HepG2 (cell line): Measurements from ENCODE around the gene CCDC158. TPM values are rescaled to one million over a fixed set of nuclear protein-coding genes. Genes with fewer than 3 reads are reported as not detected.

Experiments used
- ATAC-seq: fragments of 200-7000 bp; cut with Tn5 transposase; 3 replicates; pipeline ENCODE4 v1.9.1; 2020; ENCODE audit warnings: mild to moderate bottlenecking, moderate library complexity
- BruUV-seq: library from RNA; stranded (reverse); fragments of 400-500 nt; replicated peaks from 2 replicates; lab custom pipeline; 2021; lab: Mats Ljungman, UMichigan
- CTCF ChIA-PET: fragments of 300-600 bp; formaldehyde crosslinking; extraction: SDS; loops from one replicate; lab custom pipeline; 2021; ENCODE audit warnings: low total read pairs, inconsistent platforms, low intra/inter-chr PET ratio; lab: Yijun Ruan, JAX
- POLR2A ChIA-PET: fragments of 350-600 bp; sonication (Branson Sonifier 250); formaldehyde crosslinking; loops from one replicate; lab custom pipeline; 2020; ENCODE audit warnings: antibody characterized with exemption, inconsistent platforms; lab: Yijun Ruan, JAX
- DNase-seq: peaks from one replicate; pipeline ENCODE4 v3.0.0-alpha.2; 2015; ENCODE audit warnings: low spot score
- FAIRE-seq: peaks from 3 replicates; lab custom pipeline; 2011; peaks lifted over from hg19 to GRCh38; lab: Jason Lieb, UNC
- H2AFZ ChIP-seq: one replicate; pipeline ENCODE4 v1.6.1; 2011; ENCODE audit warnings: low read length, inconsistent platforms
- H3K27ac ChIP-seq: fragments of 300-600 bp; 3 replicates; pipeline ENCODE4 v1.8.0; 2011; ENCODE audit warnings: mixed run types, mild to moderate bottlenecking, mixed read lengths, low read length, inconsistent platforms; ENCODE audit not compliant: insufficient read depth; ENCODE audit errors: extremely low read length
- H3K27me3 ChIP-seq, 2 experiments: fragments of 200-600 bp in 1 of 2; 2 replicates in 1 of 2; 3 replicates in 1 of 2; pipeline versions ENCODE4 v1.6.0 to v1.8.0; 2011; ENCODE audit warnings: low read length in 2 of 2, mild to moderate bottlenecking in 2 of 2, moderate library complexity in 2 of 2, inconsistent platforms in 1 of 2; ENCODE audit not compliant: insufficient read depth in 2 of 2, control insufficient read depth in 1 of 2
- H3K36me3 ChIP-seq, 2 experiments: fragments of 200-600 bp in 1 of 2; replicated peaks in 1 of 2; 2 replicates in 1 of 2; 3 replicates in 1 of 2; pipeline versions ENCODE4 v1.5.1 to v1.8.0; 2011; ENCODE audit warnings: low read length in 2 of 2, inconsistent platforms in 1 of 2; ENCODE audit not compliant: insufficient read depth in 2 of 2, control insufficient read depth in 1 of 2
- H3K4me1 ChIP-seq: 2 replicates; pipeline ENCODE4 v1.5.1; 2012; ENCODE audit warnings: low read length, inconsistent platforms; ENCODE audit not compliant: insufficient read depth
- H3K4me2 ChIP-seq: 2 replicates; pipeline ENCODE4 v1.6.0; 2011; ENCODE audit warnings: low read depth, low read length, inconsistent platforms
- H3K4me3 ChIP-seq, 3 experiments: fragments of 200-600 bp in 1 of 3; sonication (generic), shearing (Covaris generic) in 1 of 3; replicated peaks in 1 of 3; 2 replicates each; pipeline ENCODE4 v1.5.1; 2011 to 2016; ENCODE audit warnings: low read length in 3 of 3, inconsistent platforms in 2 of 3, low read depth in 2 of 3, mild to moderate bottlenecking in 2 of 3, control low read depth in 1 of 3, mixed read lengths in 1 of 3; ENCODE audit not compliant: insufficient read depth in 1 of 3
- H3K79me2 ChIP-seq: one replicate; pipeline ENCODE4 v1.6.1; 2011; ENCODE audit warnings: low read length, inconsistent platforms; ENCODE audit not compliant: insufficient read depth
- H3K9ac ChIP-seq: 2 replicates; pipeline ENCODE4 v1.6.0; 2011; ENCODE audit warnings: mild to moderate bottlenecking, low read depth, low read length, inconsistent platforms; ENCODE audit not compliant: insufficient read depth
- H3K9me3 ChIP-seq: 2 replicates; pipeline ENCODE4 v1.5.1; 2012; ENCODE audit warnings: mild to moderate bottlenecking, low read length
- H4K20me1 ChIP-seq: 2 replicates; pipeline ENCODE4 v1.6.0; 2011; ENCODE audit warnings: inconsistent platforms, mild to moderate bottlenecking, low read length, moderate library complexity; ENCODE audit not compliant: insufficient read depth
- CEBPB ChIP-seq: IDR thresholded peaks from 2 replicates; pipeline ENCODE4 v1.6.1; 2011; ENCODE audit warnings: low read depth, low read length, improper control_type of control experiment, borderline replicate concordance
- RBFOX2 ChIP-seq: fragments of 200-400 bp; formaldehyde crosslinking; IDR thresholded peaks from 2 replicates; pipeline ENCODE4 v1.6.1; 2017; ENCODE audit warnings: low read depth, mild to moderate bottlenecking, low read length
- SMARCC2 ChIP-seq: fragments of 450-650 bp; IDR thresholded peaks from 2 replicates; pipeline ENCODE4 v1.6.1; 2017; ENCODE audit warnings: antibody characterized with exemption, mild to moderate bottlenecking
- TAF15 ChIP-seq: fragments of 200-400 bp; formaldehyde crosslinking; IDR thresholded peaks from one replicate; pipeline ENCODE4 v1.6.1; 2018; ENCODE audit warnings: mild to moderate bottlenecking, low read depth, low read length; ENCODE audit not compliant: poor library complexity, severe bottlenecking
- TCF7 ChIP-seq: sonication (generic); IDR thresholded peaks from 2 replicates; pipeline ENCODE4 v1.6.1; 2016; ENCODE audit warnings: antibody characterized with exemption, low read depth
- ZMYM4 ChIP-seq: sonication (generic); formaldehyde crosslinking; IDR thresholded peaks from 2 replicates; pipeline ENCODE4 v1.8.1; 2023; ENCODE audit warnings: mild to moderate bottlenecking, missing genetic modification reagents
- ZNF234 ChIP-seq: sonication (generic); formaldehyde crosslinking; conservative IDR thresholded peaks from 2 replicates; pipeline ENCODE4 v1.5.1; 2020; ENCODE audit warnings: mild to moderate bottlenecking, missing genetic modification reagents
- ZNF296 ChIP-seq: sonication (generic); formaldehyde crosslinking; conservative IDR thresholded peaks from 2 replicates; pipeline ENCODE4 v1.5.0; 2020; ENCODE audit warnings: mild to moderate bottlenecking, missing genetic modification reagents
- ZNF431 ChIP-seq: sonication (generic); formaldehyde crosslinking; IDR thresholded peaks from 2 replicates; pipeline ENCODE4 v1.9.0; 2022; ENCODE audit warnings: missing genetic modification reagents, low read depth, mild to moderate bottlenecking, borderline replicate concordance
- ZNF644 ChIP-seq: IDR thresholded peaks from 2 replicates; pipeline ENCODE4 v1.6.1; 2016; ENCODE audit warnings: low read depth
- ZNF652 ChIP-seq: IDR thresholded peaks from 2 replicates; pipeline ENCODE4 v1.6.1; 2016; ENCODE audit warnings: low read depth, borderline replicate concordance
- WGBS: methylation state at CpG from one replicate; pipeline ENCODE4 v1.1.6; 2017; ENCODE audit warnings: low lambda C conversion rate; 5-methylcytosine and 5-hydroxymethylcytosine counted together
- in situ Hi-C: cut with HindIII; loops from 2 replicates; pipeline ENCODE4 v1.10.0; 2017; ENCODE audit warnings: low pct_unique_long_range_greater_than_20kb; ENCODE audit not compliant: extremely low pct_ligation_motif_present
- intact Hi-C: fragments of 100-400 bp; cut with micrococcal nuclease; formaldehyde crosslinking; loops from one replicate; pipeline ENCODE4 v1.10.0; 2022; ENCODE audit not compliant: unreplicated experiment
- polyA plus RNA-seq, 8 experiments: library from polyadenylated mRNA; depleted of rRNA in 3 of 8; stranded (reverse) in 7 of 8; unstranded in 1 of 8; fragments of >200 nt; fragmentation: Illumina TruSeq in 4 of 8; extraction: Trizol in 4 of 8; gene quantifications; 2 replicates each; pipeline versions ENCODE4 v1.2.1 to v1.2.3, GENCODE V29; 2011 to 2016; ENCODE audit warnings: low read depth in 4 of 8, missing spikeins in 1 of 8, mixed read lengths in 1 of 8; ENCODE audit not compliant: insufficient read depth in 1 of 8
- total RNA-seq, 5 experiments: library from RNA; depleted of rRNA; stranded (reverse); fragments of >200 nt; fragmentation: Illumina TruSeq; extraction: Trizol; gene quantifications; 2 replicates each; pipeline ENCODE4 v1.2.3, GENCODE V29; 2016; ENCODE audit warnings: low read depth in 1 of 5
- TF ChIP-seq, protein P1 (sequence below): sonication (generic); formaldehyde crosslinking; IDR thresholded peaks from 2 replicates; pipeline ENCODE4 v1.4.0; 2020; ENCODE audit warnings: missing genetic modification reagents, borderline replicate concordance
- TF ChIP-seq, protein P2 (sequence below): sonication (generic); formaldehyde crosslinking; IDR thresholded peaks from 2 replicates; pipeline ENCODE4 v1.8.0; 2022; ENCODE audit warnings: missing genetic modification reagents, mild to moderate bottlenecking, moderate library complexity, borderline replicate concordance
- TF ChIP-seq, protein P3 (sequence below): IDR thresholded peaks from 2 replicates; pipeline ENCODE4 v1.6.1; 2012; ENCODE audit warnings: inconsistent platforms
- TF ChIP-seq, protein P4 (sequence below): sonication (generic); formaldehyde crosslinking; IDR thresholded peaks from 2 replicates; pipeline ENCODE4 v1.4.0; 2020; ENCODE audit warnings: missing genetic modification reagents

CCDC158 gene
- total and polyA plus RNA-seq, 2 of the 13 experiments (the other 11 are each of a cell fraction or from before 2014, with no cell fraction given), result not detected

DNA sequence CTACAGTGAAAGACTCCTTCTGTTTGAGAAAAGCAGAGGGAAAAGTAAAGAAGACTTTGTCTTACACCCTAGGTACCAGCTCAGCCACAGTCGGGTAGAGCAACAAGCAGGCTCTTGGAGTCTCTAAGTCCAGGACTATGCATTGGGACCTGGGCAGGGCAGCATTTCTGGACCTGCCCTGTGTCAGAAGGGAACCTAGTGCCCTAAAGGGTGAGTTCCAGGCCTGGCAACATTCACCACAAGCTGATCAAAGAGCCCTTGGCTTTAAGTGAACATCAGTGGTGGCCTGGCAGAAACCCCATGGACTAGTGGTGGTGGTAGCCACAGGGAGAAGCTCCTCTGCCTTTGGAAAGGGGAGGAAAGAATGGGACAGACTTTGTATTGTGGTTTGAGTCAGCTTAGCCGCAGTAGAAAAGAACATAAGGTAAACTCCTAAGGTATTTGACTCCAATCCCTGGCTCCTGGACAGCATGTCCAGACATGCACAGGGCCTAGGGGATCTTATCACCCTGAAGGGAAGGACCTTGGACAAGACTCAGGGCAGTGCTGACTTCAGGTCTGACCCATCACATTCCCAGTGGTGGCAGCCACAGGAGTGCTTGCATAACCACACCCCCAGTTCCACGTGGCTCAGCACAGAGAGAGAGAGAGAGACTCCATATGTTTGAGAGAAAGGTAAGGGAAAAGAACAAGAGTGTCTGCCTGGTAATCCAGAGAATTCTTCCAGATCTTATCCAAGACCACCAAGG, 32.6 kb downstream of the CCDC158 start:
- H3K9ac ChIP-seq, result no peak overlapping the region
- POLR2A ChIA-PET, result no interaction called here
- H3K36me3 ChIP-seq, result no peaks in the 10 kb centered on the region
- H4K20me1 ChIP-seq, result no peaks in the 10 kb centered on the region
- peak overlapping the region; percentile 29; the same call in 1 of the 2 replicates for H3K4me2 ChIP-seq
- peak; percentile 90 for ATAC-seq
- H3K4me3 ChIP-seq, result no peak overlapping the region
- peaks cover 20% of the 10 kb centered on the region for H3K4me1 ChIP-seq
- intact Hi-C loops (no loop called here), in situ Hi-C loops (no loop called here)
- no peaks in the 10 kb centered on the region; the same call in 1 of the 2 replicates for H3K9me3 ChIP-seq
- no peaks in the 10 kb centered on the region for H3K79me2 ChIP-seq
- FAIRE-seq, result no peak
- TSS peak; percentile 79 for BruUV-seq
- CTCF ChIA-PET, result no interaction called here
- H2AFZ ChIP-seq, result peak overlapping the region; percentile 56
- H3K27ac ChIP-seq, result no peak overlapping the region
- DNase-seq, result peak; percentile 58
- H3K27me3 ChIP-seq, result no peaks in the 10 kb centered on the region
- WGBS, result 15% methylated on average over 2 of the region's 3 CpGs
- no peak for TF ChIP-seq TAF15
- TF ChIP-seq, protein P1, sequence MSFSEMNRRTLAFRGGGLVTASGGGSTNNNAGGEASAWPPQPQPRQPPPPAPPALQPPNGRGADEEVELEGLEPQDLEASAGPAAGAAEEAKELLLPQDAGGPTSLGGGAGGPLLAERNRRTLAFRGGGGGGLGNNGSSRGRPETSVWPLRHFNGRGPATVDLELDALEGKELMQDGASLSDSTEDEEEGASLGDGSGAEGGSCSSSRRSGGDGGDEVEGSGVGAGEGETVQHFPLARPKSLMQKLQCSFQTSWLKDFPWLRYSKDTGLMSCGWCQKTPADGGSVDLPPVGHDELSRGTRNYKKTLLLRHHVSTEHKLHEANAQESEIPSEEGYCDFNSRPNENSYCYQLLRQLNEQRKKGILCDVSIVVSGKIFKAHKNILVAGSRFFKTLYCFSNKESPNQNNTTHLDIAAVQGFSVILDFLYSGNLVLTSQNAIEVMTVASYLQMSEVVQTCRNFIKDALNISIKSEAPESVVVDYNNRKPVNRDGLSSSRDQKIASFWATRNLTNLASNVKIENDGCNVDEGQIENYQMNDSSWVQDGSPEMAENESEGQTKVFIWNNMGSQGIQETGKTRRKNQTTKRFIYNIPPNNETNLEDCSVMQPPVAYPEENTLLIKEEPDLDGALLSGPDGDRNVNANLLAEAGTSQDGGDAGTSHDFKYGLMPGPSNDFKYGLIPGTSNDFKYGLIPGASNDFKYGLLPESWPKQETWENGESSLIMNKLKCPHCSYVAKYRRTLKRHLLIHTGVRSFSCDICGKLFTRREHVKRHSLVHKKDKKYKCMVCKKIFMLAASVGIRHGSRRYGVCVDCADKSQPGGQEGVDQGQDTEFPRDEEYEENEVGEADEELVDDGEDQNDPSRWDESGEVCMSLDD (CRISPR knock-in tag), result no peak
- TF ChIP-seq ZNF234 (CRISPR knock-in tag), result no peak
- TF ChIP-seq, protein P2, sequence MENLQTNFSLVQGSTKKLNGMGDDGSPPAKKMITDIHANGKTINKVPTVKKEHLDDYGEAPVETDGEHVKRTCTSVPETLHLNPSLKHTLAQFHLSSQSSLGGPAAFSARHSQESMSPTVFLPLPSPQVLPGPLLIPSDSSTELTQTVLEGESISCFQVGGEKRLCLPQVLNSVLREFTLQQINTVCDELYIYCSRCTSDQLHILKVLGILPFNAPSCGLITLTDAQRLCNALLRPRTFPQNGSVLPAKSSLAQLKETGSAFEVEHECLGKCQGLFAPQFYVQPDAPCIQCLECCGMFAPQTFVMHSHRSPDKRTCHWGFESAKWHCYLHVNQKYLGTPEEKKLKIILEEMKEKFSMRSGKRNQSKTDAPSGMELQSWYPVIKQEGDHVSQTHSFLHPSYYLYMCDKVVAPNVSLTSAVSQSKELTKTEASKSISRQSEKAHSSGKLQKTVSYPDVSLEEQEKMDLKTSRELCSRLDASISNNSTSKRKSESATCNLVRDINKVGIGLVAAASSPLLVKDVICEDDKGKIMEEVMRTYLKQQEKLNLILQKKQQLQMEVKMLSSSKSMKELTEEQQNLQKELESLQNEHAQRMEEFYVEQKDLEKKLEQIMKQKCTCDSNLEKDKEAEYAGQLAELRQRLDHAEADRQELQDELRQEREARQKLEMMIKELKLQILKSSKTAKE (CRISPR knock-in tag), result no peak
- TF ChIP-seq ZMYM4 (CRISPR knock-in tag), result peak; percentile 49; the same call in 1 of the 2 replicates
- TF ChIP-seq TCF7, result no peak
- TF ChIP-seq ZNF652 (CRISPR knock-in tag), result no peak
- TF ChIP-seq ZNF296 (CRISPR knock-in tag), result no peak
- TF ChIP-seq, protein P3, sequence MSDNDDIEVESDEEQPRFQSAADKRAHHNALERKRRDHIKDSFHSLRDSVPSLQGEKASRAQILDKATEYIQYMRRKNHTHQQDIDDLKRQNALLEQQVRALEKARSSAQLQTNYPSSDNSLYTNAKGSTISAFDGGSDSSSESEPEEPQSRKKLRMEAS, result peak; percentile 63
- TF ChIP-seq ZNF431 (CRISPR knock-in tag), result no peak
- TF ChIP-seq RBFOX2, result no peak
- TF ChIP-seq CEBPB, result 0 out of 2 replicates have a peak, but pooled peaks have one; percentile 9
- TF ChIP-seq, protein P4, sequence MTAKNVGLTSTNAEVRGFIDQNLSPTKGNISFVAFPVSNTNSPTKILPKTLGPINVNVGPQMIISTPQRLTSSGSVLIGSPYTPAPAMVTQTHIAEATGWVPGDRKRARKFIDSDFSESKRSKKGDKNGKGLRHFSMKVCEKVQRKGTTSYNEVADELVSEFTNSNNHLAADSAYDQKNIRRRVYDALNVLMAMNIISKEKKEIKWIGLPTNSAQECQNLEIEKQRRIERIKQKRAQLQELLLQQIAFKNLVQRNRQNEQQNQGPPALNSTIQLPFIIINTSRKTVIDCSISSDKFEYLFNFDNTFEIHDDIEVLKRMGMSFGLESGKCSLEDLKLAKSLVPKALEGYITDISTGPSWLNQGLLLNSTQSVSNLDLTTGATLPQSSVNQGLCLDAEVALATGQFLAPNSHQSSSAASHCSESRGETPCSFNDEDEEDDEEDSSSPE (CRISPR knock-in tag), result 0 out of 2 replicates have a peak, but pooled peaks have one; percentile 22
- TF ChIP-seq SMARCC2, result no peak
- peak; percentile 45; the same call in 1 of the 2 replicates for TF ChIP-seq ZNF644
